Measurements from ENCODE around the gene RNF26. TPM values are rescaled to one million over a fixed set of nuclear protein-coding genes. Genes with fewer than 3 reads are reported as not detected.
A peak's percentile ranks its signal among the peaks of the same experiment; 100 is the strongest.

RNF26 gene
- total and polyA plus RNA-seq, 2 of the 13 experiments (the other 11 are each of a cell fraction or from before 2014, with no cell fraction given) = 11.9 to 26.3 TPM

- TF ChIP-seq, protein P1, sequence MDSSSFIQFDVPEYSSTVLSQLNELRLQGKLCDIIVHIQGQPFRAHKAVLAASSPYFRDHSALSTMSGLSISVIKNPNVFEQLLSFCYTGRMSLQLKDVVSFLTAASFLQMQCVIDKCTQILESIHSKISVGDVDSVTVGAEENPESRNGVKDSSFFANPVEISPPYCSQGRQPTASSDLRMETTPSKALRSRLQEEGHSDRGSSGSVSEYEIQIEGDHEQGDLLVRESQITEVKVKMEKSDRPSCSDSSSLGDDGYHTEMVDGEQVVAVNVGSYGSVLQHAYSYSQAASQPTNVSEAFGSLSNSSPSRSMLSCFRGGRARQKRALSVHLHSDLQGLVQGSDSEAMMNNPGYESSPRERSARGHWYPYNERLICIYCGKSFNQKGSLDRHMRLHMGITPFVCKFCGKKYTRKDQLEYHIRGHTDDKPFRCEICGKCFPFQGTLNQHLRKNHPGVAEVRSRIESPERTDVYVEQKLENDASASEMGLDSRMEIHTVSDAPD (CRISPR knock-in tag; IDR thresholded peaks at IDR 0.05) = no peak
- no peak for TF ChIP-seq ZNF570 (CRISPR knock-in tag; IDR thresholded peaks at IDR 0.05; ENCODE audit: borderline replicate concordance)
- TF ChIP-seq, protein P2, sequence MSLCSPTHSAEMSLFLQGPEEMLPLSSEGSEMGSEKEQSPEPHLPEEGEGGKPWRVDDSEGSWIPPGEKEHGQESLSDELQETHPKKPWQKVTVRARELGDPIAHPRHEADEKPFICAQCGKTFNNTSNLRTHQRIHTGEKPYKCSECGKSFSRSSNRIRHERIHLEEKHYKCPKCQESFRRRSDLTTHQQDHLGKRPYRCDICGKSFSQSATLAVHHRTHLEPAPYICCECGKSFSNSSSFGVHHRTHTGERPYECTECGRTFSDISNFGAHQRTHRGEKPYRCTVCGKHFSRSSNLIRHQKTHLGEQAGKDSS (CRISPR knock-in tag; IDR thresholded peaks at IDR 0.05; ENCODE audit: borderline replicate concordance, low read depth) = no peak
- TF ChIP-seq RFX3 (CRISPR knock-in tag; IDR thresholded peaks at IDR 0.05) = peak; percentile 83
- TF ChIP-seq SYNCRIP (IDR thresholded peaks at IDR 0.05; ENCODE audit: insufficient read depth, low read depth, low read length) = no peak
- no peak for TF ChIP-seq EEA1 (CRISPR knock-in tag; IDR thresholded peaks at IDR 0.05; ENCODE audit: borderline replicate concordance)
- no peak for TF ChIP-seq ISX (CRISPR knock-in tag; conservative IDR thresholded peaks at IDR 0.05)
- peak; percentile 70; the same call in 1 of the 2 replicates for TF ChIP-seq THRA (CRISPR knock-in tag; IDR thresholded peaks at IDR 0.05; ENCODE audit: borderline replicate concordance)
- no peak for TF ChIP-seq ZNF549 (CRISPR knock-in tag; IDR thresholded peaks at IDR 0.05)
- TF ChIP-seq CHD4 (IDR thresholded peaks at IDR 0.05; ENCODE audit: borderline replicate concordance, low read length) = no peak
- TF ChIP-seq ZFP36L1 (CRISPR knock-in tag; IDR thresholded peaks at IDR 0.05) = no peak
- TF ChIP-seq, protein P3, sequence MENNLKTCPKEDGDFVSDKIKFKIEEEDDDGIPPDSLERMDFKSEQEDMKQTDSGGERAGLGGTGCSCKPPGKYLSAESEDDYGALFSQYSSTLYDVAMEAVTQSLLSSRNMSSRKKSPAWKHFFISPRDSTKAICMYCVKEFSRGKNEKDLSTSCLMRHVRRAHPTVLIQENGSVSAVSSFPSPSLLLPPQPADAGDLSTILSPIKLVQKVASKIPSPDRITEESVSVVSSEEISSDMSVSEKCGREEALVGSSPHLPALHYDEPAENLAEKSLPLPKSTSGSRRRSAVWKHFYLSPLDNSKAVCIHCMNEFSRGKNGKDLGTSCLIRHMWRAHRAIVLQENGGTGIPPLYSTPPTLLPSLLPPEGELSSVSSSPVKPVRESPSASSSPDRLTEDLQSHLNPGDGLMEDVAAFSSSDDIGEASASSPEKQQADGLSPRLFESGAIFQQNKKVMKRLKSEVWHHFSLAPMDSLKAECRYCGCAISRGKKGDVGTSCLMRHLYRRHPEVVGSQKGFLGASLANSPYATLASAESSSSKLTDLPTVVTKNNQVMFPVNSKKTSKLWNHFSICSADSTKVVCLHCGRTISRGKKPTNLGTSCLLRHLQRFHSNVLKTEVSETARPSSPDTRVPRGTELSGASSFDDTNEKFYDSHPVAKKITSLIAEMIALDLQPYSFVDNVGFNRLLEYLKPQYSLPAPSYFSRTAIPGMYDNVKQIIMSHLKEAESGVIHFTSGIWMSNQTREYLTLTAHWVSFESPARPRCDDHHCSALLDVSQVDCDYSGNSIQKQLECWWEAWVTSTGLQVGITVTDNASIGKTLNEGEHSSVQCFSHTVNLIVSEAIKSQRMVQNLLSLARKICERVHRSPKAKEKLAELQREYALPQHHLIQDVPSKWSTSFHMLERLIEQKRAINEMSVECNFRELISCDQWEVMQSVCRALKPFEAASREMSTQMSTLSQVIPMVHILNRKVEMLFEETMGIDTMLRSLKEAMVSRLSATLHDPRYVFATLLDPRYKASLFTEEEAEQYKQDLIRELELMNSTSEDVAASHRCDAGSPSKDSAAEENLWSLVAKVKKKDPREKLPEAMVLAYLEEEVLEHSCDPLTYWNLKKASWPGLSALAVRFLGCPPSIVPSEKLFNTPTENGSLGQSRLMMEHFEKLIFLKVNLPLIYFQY (CRISPR knock-in tag; IDR thresholded peaks at IDR 0.05; ENCODE audit: borderline replicate concordance) = no peak
- TF ChIP-seq KDM2A (CRISPR knock-in tag; IDR thresholded peaks at IDR 0.05; ENCODE audit: borderline replicate concordance, low read depth) = peak; percentile 75
- TF ChIP-seq ZNF432 (CRISPR knock-in tag; IDR thresholded peaks at IDR 0.05; ENCODE audit: borderline replicate concordance) = no peak
- no peak for TF ChIP-seq SMARCE1 (IDR thresholded peaks at IDR 0.05; ENCODE audit: borderline replicate concordance)
- no peak; the same call in 1 of the 2 replicates for TF ChIP-seq TGIF2 (CRISPR knock-in tag; IDR thresholded peaks at IDR 0.05)
Observed at GRCh38 chr11:119376197-119376847, 42.0 kb downstream of the RNF26 start (continued).
